ENCODE results near the gene BRSK1. TPM values are rescaled to one million over a fixed set of nuclear protein-coding genes. Genes with fewer than 3 reads are reported as not detected.
A peak's percentile ranks its signal among the peaks of the same experiment; 100 is the strongest.

Gene BRSK1
- total and polyA plus RNA-seq, 3 donors from 2014 or later, result 12.8 to 20.7 (median 14.9) TPM

DNA sequence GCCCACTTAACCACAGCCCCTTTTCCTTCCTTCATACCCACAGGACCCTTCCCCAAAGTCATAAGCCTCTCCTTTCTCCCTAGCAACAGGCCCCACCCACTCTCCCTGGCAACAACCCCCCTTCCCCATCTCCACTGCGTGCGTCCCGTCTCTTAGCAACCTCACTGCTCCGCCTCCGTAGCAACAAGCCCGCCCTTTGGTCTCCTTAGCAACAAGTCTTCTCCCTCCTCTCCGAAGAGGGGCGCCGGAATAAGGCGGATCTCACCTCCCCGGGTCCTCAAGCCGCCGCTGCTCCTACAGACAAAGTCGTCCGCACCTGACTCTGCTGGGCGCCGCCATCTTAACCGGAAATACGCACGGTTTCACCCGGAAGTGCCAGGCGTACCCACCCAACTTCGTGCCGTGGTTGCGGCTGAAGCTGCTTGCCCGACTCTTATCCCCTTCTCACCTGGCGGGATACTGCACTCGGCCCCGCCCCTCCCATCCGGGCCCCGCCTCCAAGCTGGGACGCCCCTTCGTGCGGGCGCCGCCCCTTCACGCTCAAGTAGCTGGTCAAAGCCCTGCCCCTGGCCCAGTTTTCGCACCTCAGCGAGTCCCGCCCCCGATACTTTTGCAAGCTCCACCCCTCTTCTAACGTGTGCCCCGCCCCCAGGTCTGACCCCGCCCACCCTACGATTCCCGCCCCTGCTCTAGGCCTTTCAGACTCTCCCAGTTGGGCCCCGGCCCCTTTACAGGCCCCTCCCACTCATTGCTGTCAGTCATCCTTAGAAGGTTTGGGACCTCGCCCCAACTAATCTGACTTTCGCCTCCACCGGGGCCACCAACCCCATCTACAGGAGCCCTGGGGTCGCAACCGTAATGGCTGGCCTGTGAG lies 3.8 kb upstream of the BRSK1 start, which contains the start of gene HSPBP1:
Gene HSPBP1, minus strand, starts transcription at position 341 of the 874 bp plus-strand sequence. CDS start 502 bp downstream, outside the sequence.
- H3K27ac ChIP-seq, result peak within 1 kb of the TSS; percentile 68 to 75
- peaks cover 8% of the 10 kb centered on the region for H3K4me1 ChIP-seq
- WGBS, 2 donors, result 3 to 5% methylated on average over 46 to 52 of the region's 52 CpGs
- H3K9me3 ChIP-seq, result no peaks in the 10 kb centered on the region
- peak; percentile 94 for DNase-seq
- H3K4me3 ChIP-seq, result peak within 1 kb of the TSS; percentile 59 to 82
- no peaks in the 10 kb centered on the region for H3K27me3 ChIP-seq
- intact Hi-C loops (cut with DNase I; ENCODE audit: low total_unique reads), result no loop called here
- no peak for TF ChIP-seq POLR2A (IDR thresholded peaks at IDR 0.05)
- TF ChIP-seq, protein P1, sequence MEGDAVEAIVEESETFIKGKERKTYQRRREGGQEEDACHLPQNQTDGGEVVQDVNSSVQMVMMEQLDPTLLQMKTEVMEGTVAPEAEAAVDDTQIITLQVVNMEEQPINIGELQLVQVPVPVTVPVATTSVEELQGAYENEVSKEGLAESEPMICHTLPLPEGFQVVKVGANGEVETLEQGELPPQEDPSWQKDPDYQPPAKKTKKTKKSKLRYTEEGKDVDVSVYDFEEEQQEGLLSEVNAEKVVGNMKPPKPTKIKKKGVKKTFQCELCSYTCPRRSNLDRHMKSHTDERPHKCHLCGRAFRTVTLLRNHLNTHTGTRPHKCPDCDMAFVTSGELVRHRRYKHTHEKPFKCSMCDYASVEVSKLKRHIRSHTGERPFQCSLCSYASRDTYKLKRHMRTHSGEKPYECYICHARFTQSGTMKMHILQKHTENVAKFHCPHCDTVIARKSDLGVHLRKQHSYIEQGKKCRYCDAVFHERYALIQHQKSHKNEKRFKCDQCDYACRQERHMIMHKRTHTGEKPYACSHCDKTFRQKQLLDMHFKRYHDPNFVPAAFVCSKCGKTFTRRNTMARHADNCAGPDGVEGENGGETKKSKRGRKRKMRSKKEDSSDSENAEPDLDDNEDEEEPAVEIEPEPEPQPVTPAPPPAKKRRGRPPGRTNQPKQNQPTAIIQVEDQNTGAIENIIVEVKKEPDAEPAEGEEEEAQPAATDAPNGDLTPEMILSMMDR (IDR thresholded peaks at IDR 0.05), result no peak
- no peaks in the 10 kb centered on the region for H3K36me3 ChIP-seq (ENCODE audit: low read depth, missing control alignments)

DNA sequence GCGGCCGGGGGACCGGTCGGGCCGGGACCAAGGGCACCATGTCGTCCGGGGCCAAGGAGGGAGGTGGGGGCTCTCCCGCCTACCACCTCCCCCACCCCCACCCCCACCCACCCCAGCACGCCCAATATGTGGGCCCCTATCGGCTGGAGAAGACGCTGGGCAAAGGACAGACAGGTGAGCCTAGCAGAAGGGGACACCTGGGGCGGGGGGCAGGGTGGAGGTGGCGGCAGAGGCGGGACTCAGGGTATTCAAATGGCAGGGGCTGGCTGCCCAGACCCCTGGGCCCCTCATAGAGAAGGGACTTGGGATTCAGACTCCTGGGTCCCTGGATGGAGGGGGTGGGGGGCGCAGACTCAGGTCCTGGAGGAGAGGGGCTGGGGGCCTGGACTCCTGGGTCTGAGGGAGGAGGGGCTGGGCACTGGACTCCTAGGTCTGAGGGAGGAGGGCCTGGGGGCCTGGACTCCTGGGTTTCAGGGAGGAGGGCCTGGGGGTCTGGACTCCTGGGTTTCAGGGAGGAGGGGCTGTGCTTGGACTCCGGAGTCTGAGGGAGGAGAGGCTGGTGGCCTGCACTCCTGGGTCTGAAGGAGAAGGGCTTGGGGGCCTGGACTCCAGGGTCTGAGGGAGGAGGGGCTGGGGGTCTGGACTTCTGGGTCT lies 735 bp downstream of the BRSK1 start:
- 0 to 31% methylated on average over 4 to 9 of the region's 16 CpGs for WGBS, 2 donors
- no peak for DNase-seq
- Histone ChIP-seq H3K36me3 (ENCODE audit: low read depth, missing control alignments) (no peaks in the 10 kb centered on the region), H3K4me3 (peak overlapping the region; percentile 47 to 48), H3K9me3 (no peaks in the 10 kb centered on the region), H3K4me1 (peaks cover under 1% of the 10 kb centered on the region), H3K27ac (peak overlapping the region; percentile 39 to 76), H3K27me3 (no peaks in the 10 kb centered on the region)
- no peak for TF ChIP-seq POLR2A (IDR thresholded peaks at IDR 0.05)
- TF ChIP-seq, protein P1 (IDR thresholded peaks at IDR 0.05), result no peak
- intact Hi-C loops (cut with DNase I; ENCODE audit: low total_unique reads), result no loop called here

- WGBS, 2 donors, result 48 to 58% methylated on average over 7 to 18 of the region's 18 CpGs
- Histone ChIP-seq H3K4me3 (no peak overlapping the region), H3K27ac (no peak overlapping the region), H3K27me3 (no peaks in the 10 kb centered on the region), H3K9me3 (no peaks in the 10 kb centered on the region), H3K4me1 (no peaks in the 10 kb centered on the region), H3K36me3 (ENCODE audit: low read depth, missing control alignments) (no peaks in the 10 kb centered on the region)
- TF ChIP-seq, protein P1 (IDR thresholded peaks at IDR 0.05), result no peak
- no peak for TF ChIP-seq POLR2A (IDR thresholded peaks at IDR 0.05)
- no peak for DNase-seq
- intact Hi-C loops (cut with DNase I; ENCODE audit: low total_unique reads), result no loop called here
Measured at GRCh38 chr19:55285229-55285890, 1.6 kb downstream of the BRSK1 start.

GRCh38 chr19:55287361-55288079 lies 3.7 kb downstream of the BRSK1 start:
- Histone ChIP-seq H3K9me3 (no peaks in the 10 kb centered on the region), H3K4me3 (no peak overlapping the region), H3K4me1 (no peaks in the 10 kb centered on the region), H3K27ac (no peak overlapping the region), H3K27me3 (no peaks in the 10 kb centered on the region), H3K36me3 (ENCODE audit: low read depth, missing control alignments) (no peaks in the 10 kb centered on the region)
- DNase-seq, result no peak
- WGBS, 2 donors, result 90 to 93% methylated on average over 8 to 16 of the region's 21 CpGs
- no peak for TF ChIP-seq POLR2A (IDR thresholded peaks at IDR 0.05)
- TF ChIP-seq, protein P1 (IDR thresholded peaks at IDR 0.05), result no peak
- intact Hi-C loops (cut with DNase I; ENCODE audit: low total_unique reads), result no loop called here

Measured in testis (tissue), 3 donors.